NCI-H345 treated with DMSO at 0.1 percent for 48 hours (cell line): ENCODE measurements around the gene APOF.
A peak's percentile ranks its signal among the peaks of the same experiment; 100 is the strongest.
"Not testable (repeated sequence)": the region's sequence is repeated elsewhere in the genome, so short reads cannot be mapped to it uniquely, and the experiment has no call there.

Experiments
- DNase-seq: peaks from one replicate; lab custom pipeline; 2025; ENCODE audit not compliant: unreplicated experiment; lab: John Stamatoyannopoulos, UW

APOF gene

DNA sequence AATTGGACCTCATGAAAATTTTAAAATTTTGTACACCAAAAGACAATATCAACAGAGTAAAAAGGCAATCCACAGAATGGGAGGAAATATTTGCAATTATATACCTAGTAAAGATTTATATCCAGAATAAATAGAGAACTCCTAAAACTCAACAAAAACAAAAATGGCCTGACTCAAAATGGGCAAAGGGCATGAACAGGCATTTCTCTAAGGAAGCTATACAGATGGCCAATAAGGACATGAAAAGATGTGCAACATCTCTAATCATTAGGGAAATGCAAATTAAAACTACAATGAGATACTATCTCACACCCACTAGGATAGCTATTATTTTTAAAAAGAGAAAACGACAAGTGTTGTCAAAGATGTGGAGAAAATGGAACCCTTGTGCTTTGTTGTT, 10.9 kb upstream of the APOF start:
- no peak for DNase-seq

DNA sequence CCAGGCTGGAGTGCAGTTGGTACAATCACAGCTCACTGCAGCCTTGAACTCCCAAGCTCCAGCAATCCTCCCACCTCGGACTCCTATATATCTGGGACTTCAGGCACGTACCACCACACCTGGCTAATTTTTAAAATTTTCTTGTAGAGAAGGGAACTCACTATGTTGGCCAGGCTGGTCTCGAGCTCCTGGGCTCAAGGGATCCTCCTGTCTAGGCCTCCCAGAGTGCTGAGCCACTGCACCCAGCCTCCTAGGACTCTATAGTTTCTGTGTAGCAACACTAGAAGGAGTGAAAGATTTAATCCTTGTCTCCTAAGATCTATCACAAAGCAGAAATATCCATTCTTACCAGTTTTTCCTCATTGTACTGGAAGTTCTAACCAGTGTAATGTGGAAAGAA, 4.3 kb upstream of the APOF start:
- no peak for DNase-seq

DNA sequence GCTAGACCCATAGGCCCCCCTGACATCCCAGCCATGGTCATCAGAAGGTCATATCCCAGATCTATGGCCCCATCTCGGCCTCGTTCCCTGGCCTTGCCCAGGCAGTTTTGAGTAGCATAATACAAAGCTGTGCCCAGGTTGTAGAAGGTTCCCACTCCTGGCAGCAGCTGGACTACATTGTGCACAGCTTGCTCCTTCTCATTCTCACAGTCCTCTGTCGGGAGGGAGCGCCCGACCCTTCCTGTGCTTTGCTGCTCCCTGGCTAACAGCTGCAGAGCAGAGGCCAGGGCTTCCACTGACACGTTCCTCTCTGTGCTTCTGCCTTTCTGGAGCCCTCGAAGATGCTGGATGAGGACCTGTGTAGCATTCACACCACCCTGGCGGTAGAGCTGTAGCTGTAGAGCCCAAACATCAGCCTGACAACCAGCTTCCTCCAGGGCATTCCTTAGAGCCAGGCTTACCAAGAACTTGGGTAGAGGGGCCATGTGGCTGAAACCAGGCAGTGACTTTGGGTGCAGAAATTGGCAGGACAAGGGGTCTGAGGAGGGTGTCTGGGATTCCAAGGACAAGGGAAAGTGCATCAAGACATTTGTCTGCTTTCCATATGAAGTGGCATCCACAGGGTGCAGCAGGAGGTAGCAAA, 1.0 kb downstream of the APOF start:
- DNase-seq = no peak

DNA sequence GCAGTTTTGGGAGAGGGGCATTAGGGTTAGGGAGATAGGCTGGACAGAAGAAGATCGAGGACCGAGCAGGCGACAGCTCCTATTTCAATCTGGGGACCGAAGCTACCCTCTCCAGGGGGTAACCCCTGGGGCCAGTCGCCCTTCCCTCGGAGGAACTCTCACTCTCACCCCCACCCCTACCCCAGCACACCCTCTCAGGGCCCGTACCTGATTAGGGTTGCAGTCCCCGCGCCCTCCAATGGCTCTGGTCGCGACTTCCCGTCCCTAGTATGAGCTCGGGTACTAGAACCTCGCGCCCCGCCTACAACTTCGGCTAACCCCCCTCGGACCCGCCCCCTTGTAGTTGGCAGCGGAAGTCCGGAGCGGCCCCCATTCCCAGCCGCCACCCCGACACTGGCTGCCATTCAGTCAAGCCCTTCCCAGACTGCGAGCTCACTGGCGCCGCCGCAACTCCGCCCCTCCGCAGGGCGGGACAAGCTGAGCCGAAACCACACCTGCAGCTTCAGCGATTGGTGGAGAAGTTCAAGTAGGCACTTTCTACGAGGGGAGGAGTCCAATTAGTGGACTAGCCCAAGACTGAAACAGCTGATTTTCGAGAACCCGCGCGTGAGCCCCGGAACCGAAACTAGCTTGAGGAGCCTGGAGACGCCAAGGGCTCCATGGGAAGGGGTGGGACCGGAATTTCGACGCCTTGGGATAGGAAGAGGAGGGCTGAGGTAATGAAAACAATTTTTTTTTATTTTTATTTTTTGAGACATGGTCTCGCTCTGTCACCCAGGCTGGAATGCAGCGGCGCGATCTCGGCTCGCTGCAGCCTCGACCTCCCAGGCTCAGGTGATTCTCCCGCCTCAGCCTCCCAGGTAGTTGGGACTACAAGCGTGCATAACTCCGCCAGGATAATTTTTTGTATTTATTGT, 2.5 kb downstream of the APOF start, which contains the start of gene STAT2:
STAT2 (minus strand) TSS at position 257 of the 917 bp plus-strand sequence. CDS start 3,536 bp downstream, outside the sequence.
- peak; percentile 98 for DNase-seq

DNA sequence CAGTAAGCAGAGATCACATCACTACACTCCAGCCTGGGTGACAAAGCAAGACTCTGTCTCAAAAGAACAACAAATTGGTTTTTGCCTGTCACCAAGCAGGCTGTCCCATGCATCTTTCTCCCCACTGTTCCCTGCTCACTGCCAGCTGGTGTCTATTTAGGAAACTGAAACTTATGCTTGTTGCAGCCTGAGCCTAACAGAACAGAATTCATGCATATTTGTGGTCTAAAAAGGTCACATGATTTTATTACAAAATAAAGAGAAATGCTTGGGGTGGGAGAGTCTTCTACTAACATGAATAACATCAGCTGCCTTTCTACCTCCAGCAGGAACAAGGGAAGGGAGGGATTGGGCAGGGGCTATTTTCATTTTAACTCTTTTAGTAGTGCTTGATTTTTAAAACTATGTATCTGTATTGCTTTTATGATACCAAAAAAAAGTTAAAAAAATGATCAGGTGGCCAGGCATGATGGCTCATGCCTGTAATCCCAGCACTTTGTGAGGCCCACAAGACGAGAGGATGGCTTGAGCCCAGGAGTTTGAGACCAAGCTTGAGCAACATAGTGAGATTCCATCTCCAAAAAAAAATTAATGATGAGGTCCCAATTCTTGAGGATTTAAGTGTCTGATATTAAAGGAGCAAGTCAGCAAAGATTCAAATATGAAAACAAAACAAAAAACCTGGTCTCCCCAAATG, 3.7 kb downstream of the APOF start:
- no peak for DNase-seq

DNA sequence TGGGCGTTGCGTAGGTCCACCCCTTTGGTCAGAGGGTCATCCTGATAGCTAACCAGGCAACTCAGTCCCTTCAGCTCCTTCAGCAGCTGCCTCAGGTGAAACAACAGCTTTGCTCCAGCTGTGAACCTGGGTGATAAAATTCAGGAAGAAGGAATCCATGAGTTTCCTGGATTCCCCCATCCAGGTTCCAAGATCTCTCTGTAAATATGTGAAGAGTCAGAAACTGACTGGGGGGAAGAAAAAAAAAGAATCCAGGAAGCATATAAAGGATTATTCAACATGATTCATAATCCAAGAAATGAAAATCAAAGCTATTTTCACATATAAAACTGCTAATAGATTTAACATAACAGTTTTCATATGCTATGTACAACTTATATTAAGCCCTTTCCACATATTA, 11.3 kb downstream of the APOF start:
- no peak for DNase-seq

DNA sequence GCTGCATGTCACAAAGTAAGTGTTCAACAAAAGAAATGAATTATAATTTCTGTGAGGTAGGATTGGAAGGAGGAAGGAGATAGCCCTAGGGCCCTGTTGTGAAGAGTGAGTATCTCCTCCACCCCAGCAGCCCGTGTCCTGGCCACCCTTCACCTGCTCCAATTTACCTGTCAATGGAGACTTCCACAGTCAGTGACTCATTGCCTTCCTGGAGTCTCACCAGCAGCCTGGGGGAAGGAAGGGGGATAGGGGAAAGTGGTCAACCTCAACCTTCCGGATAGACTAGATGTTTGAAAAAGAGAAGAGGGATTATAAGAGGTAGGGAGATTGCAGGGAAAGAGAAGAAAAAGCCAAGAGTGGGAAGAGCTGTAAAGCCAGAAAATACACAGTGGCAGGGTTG, 12.0 kb downstream of the APOF start:
- DNase-seq = no peak

DNA sequence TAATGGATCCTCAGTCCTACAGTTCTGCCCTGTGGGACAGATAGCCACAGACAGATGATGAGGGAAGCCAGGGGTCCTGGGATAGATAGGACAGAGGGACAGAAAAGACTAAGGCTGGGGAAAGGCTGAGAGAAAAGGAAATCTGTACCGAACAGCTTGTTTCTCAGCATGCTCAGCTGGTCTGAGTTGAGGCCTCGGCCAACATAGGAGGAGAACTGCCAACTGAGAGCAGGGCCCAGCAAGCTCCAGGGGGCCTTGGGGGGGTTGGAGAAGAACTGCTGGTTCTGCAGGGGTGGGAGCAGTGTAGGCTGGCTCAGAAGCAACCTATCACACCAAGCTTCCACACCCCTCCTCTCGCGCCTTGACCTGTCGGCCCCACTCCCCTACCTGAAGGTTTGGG, 13.9 kb downstream of the APOF start:
- no peak for DNase-seq

DNA sequence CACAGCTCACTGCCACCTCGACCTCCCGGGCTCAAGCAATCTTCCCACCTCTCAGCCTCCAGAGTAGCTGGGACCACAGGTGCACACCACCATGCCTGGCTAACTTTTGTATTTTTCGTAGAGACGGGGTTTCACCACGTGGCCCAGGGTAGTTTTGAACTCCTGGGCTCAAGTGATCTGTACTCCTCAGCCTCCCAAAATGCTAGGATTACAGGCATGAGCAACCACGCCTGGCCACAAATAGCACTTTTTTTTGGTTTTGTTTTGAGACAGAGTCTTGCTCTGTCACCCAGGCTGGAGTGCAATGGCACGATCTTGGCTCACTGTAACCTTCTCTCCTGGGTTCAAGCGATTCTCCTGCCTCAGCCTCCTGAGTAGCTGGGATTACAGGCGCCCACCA, 15.4 kb downstream of the APOF start:
- DNase-seq = not testable (repeated sequence)

DNA sequence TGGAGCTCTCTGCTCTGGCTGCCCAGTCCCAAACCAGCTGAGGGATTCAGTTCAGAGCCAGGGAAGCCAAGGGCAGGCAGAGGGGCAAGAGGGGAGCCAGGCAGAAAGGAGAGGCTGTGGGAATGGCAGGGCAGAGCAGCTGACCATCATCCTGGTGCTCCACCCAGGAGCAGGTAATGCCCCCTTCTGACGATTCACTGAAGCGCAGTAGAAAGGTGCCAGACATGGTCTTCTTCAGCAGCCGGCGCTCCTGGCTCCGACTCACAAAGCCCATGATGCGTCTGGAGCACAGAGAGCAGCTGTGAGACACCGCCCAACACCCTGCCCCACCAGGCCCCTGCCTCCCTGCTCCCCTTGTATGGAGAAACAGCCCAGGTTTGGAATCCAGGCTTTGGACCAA, 16.0 kb downstream of the APOF start:
- DNase-seq = no peak

DNA sequence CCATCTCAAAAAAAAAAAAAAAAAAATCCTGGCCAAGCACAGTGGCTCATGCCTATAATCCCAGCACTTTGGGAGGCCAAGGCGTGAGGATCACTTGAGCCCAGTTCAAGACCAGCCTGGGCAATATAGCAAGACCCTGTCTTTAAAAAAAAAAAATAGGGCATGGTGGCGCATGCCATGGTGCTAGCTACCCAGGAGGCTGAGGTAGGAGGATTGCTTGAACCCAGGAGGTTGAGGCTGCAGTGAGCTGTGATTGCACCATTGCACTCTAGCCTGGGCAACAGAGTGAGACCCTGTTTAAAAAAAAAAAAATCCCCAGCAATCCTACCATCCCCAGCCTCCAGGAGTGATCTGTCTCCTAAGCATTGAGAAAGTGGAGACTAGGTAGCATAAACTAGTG, 20.4 kb downstream of the APOF start:
- not testable (repeated sequence) for DNase-seq

DNA sequence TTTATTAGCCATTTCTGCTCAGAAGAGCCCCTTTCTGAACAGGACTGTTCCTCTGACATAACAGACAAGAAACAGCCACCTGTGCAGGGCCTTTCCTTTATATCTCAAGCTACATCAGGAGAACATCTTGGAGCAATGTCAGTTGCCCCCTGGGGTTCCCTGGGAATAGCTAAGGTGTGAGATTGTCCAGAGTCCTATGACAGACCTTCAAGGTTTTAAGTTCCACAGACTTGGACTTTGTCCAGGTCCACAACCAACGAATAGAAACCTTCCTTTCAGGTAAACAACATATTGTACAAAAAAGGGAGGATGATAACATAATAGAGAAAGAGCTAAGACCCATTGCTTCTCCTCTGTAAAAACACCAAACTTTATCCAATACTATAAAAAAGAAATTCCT, 21.0 kb downstream of the APOF start:
- no peak for DNase-seq

DNA sequence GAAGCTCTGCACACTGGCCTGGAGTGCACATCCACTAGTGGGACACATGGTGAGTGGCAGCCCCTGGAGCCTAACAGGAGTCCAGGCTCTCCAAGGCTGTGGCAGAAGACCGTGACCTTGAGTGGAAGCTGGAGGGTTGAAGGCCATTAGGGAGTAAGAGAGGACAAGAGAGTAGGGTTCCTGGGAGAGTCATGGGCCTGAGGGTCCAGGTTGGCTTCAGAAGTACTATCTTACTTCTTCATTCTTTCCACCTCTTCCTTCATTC, 23.6 kb downstream of the APOF start:
- no peak for DNase-seq

DNA sequence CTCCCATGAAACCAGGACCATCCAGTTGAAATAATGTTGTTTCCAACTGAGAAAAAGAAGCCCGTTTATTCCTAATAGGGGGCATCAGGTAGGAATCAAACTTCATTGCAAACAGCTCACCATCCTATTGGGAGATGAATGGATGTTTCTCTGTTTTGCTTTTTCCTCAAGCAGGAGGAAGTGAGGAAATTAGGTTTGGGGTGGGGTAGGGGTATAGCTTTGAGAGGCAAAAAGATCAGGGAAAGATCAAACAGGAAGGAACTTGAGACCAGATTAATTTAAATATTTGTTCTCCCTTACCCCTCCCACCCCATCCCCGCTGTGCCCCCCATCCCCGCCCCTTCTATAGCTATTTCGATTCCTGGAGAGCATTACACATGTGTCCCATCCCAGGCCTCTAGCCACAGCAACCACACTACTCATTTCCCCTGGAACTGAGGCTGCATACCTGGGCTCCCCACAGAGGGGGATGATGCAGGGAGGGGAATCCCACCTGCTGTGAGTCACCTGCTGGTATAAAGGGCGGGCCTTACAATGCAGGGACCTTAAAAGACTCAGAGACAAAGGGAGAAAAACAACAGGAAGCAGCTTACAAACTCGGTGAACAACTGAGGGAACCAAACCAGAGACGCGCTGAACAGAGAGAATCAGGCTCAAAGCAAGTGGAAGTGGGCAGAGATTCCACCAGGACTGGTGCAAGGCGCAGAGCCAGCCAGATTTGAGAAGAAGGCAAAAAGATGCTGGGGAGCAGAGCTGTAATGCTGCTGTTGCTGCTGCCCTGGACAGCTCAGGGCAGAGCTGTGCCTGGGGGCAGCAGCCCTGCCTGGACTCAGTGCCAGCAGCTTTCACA, 24.1 kb downstream of the APOF start, which contains the start of gene IL23A:
IL23A (plus strand) TSS at position 577 of the 850 bp plus-strand sequence; CDS start at position 738, 161 bp downstream.
- peak; percentile 39 for DNase-seq

DNA sequence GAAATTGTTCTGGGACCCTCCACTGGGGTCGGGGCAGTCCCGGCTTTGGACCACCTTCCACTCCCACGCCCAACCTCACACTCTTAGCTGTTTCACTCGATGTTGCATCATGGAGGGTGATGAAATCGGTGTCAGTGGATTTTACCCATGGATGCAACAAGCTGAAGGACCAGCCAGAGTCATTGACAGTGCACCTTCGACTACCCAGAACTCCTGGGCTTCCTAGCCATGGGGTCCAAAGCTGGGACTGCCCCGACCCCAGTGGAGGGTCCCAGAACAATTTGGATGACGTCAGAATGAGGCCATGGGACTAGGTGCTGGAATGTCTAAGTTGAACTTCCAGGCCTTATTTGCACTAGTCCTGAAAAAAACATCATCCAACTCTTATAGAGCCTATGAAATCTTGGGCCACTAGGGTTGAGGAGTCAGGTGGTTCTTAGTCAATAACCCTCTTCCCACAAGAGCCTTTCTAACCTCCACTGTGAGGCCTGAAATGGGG, 24.9 kb downstream of the APOF start:
- no peak for DNase-seq

DNA sequence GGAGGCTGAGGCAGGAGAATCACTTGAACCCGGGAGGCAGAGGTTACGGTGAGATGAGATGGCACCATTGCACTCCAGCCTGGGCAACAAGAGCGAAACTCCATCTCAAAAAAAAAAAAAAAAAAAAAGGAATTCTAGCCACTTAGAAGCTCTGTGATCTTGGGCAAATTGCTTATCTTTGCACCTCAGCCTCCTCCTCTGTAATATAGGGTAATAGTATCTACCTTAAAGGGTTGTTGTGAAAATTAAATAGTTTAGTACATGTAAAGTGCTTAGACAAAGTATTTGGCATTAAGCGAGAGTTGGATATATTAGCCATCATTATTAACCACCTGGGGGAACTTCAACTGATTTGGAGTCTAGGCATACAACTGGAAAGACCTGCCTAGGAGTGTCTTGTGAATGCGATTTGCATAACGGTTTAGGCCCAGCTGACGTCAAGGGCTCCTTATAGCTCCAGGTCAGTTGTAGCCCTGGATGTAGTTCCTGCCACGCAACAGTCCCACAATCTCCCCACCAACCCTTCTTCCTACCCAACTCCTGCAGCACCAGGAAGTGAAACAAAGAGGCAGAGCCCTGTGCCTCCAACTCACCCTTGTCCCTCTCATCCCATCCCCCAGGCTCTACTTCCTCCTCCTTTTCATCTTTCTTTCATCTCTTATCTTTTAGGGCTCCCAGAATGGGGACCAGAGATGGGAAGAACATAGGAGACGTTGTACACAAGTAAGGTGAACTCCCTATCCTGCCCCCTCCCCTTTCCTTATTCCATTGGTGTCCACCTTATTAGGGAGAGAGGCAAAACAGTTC, 26.1 kb downstream of the APOF start:
- DNase-seq = no peak

DNA sequence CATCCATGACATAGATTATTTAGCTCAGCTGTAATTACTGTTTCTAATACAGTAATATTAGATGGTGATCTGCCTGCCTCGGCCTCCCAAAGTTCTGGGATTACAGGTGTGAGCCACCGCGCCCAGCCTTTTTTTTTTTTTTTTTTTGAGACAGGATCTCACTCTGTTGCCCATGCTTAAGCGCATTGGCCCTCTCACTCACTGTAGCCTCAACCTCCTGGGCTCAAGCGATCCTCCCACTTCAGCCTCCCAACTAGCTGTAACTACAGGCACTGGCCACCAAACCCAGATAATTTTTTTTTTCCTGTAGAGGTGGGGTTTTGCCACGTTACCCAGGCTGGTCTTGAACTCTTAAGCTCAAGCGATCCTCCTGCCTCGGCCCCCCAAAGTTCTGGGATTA, 27.1 kb downstream of the APOF start:
- DNase-seq = not testable (repeated sequence)

DNA sequence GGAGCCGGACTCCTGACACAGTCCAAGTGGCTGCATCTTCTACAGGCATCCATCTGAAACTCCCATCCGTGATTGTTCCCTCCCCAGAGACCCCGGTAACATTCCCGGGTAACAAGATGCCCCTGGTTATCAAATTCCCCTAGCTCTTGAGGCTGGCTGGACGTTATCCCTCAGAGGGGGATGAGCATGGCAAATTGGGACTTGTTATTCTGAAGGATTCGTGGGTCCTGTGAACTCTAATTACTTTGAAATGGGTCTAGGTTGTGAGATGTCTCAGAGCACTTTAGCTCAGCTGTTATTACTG, 28.2 kb downstream of the APOF start:
- no peak for DNase-seq

DNA sequence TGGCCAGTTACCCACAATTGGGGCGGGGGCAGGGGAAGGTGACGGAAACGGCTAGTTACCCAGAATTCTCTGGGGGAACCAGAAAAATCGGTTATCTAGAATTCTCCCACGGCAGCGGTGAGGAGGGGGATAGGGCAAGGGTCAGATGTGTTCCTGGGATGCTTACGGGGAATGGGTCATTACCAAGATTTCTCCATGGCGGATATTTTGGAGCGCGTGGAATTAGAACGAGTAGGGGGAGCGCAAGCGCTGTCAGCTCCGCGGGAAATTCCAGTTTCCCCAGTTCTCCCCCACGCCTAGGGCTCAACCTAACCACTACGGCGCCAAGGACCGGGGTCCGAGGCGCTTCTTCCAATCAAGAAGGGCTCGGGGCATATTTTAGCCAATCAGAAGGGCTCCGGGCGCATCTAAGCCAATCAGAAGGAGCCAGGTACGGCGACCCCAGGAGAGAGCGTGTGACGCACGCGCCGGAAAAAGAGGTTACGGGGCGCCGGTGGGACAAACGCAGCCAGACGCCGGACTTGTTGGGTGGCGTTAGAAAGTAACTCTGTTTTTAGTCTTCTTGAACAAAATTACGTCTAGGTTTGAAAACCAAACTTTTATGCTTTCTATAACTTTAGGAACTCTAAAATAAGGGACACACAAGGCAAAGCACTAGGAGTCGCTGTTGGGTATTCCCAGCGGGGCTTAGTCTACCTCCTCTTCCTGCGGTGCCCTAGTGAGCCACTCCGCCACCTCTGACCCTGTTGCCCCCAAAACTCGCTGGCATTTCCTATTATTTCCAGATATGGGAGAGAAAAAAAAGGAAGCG, 28.8 kb downstream of the APOF start, which contains the start of gene PAN2:
PAN2 (minus strand) TSS at position 322 of the 811 bp plus-strand sequence. CDS start 906 bp downstream, outside the sequence.
- DNase-seq = peak; percentile 91
